HepG2 (cell line): Measurements from ENCODE around the gene SDK1. TPM values are rescaled to one million over a fixed set of nuclear protein-coding genes. Genes with fewer than 3 reads are reported as not detected.

Source experiments
- ATAC-seq: fragments of 200-7000 bp; cut with Tn5 transposase; 3 replicates; pipeline ENCODE4 v1.9.1; 2020; ENCODE audit warnings: mild to moderate bottlenecking, moderate library complexity
- BruUV-seq: library from RNA; stranded (reverse); fragments of 400-500 nt; replicated peaks from 2 replicates; lab custom pipeline; 2021; lab: Mats Ljungman, UMichigan
- CTCF ChIA-PET: fragments of 300-600 bp; formaldehyde crosslinking; extraction: SDS; loops from one replicate; lab custom pipeline; 2021; ENCODE audit warnings: low total read pairs, inconsistent platforms, low intra/inter-chr PET ratio; lab: Yijun Ruan, JAX
- POLR2A ChIA-PET: fragments of 350-600 bp; sonication (Branson Sonifier 250); formaldehyde crosslinking; loops from one replicate; lab custom pipeline; 2020; ENCODE audit warnings: antibody characterized with exemption, inconsistent platforms; lab: Yijun Ruan, JAX
- DNase-seq: peaks from one replicate; pipeline ENCODE4 v3.0.0-alpha.2; 2015; ENCODE audit warnings: low spot score
- FAIRE-seq: peaks from 3 replicates; lab custom pipeline; 2011; peaks lifted over from hg19 to GRCh38; lab: Jason Lieb, UNC
- H2AFZ ChIP-seq: one replicate; pipeline ENCODE4 v1.6.1; 2011; ENCODE audit warnings: low read length, inconsistent platforms
- H3K27ac ChIP-seq: fragments of 300-600 bp; 3 replicates; pipeline ENCODE4 v1.8.0; 2011; ENCODE audit warnings: mixed run types, mild to moderate bottlenecking, mixed read lengths, low read length, inconsistent platforms; ENCODE audit not compliant: insufficient read depth; ENCODE audit errors: extremely low read length
- H3K27me3 ChIP-seq, 2 experiments: fragments of 200-600 bp in 1 of 2; 2 replicates in 1 of 2; 3 replicates in 1 of 2; pipeline versions ENCODE4 v1.6.0 to v1.8.0; 2011; ENCODE audit warnings: low read length in 2 of 2, mild to moderate bottlenecking in 2 of 2, moderate library complexity in 2 of 2, inconsistent platforms in 1 of 2; ENCODE audit not compliant: insufficient read depth in 2 of 2, control insufficient read depth in 1 of 2
- H3K36me3 ChIP-seq, 2 experiments: fragments of 200-600 bp in 1 of 2; replicated peaks in 1 of 2; 2 replicates in 1 of 2; 3 replicates in 1 of 2; pipeline versions ENCODE4 v1.5.1 to v1.8.0; 2011; ENCODE audit warnings: low read length in 2 of 2, inconsistent platforms in 1 of 2; ENCODE audit not compliant: insufficient read depth in 2 of 2, control insufficient read depth in 1 of 2
- H3K4me1 ChIP-seq: 2 replicates; pipeline ENCODE4 v1.5.1; 2012; ENCODE audit warnings: low read length, inconsistent platforms; ENCODE audit not compliant: insufficient read depth
- H3K4me2 ChIP-seq: 2 replicates; pipeline ENCODE4 v1.6.0; 2011; ENCODE audit warnings: low read depth, low read length, inconsistent platforms
- H3K4me3 ChIP-seq, 3 experiments: fragments of 200-600 bp in 1 of 3; sonication (generic), shearing (Covaris generic) in 1 of 3; replicated peaks in 1 of 3; 2 replicates each; pipeline ENCODE4 v1.5.1; 2011 to 2016; ENCODE audit warnings: low read length in 3 of 3, inconsistent platforms in 2 of 3, low read depth in 2 of 3, mild to moderate bottlenecking in 2 of 3, control low read depth in 1 of 3, mixed read lengths in 1 of 3; ENCODE audit not compliant: insufficient read depth in 1 of 3
- H3K79me2 ChIP-seq: one replicate; pipeline ENCODE4 v1.6.1; 2011; ENCODE audit warnings: low read length, inconsistent platforms; ENCODE audit not compliant: insufficient read depth
- H3K9ac ChIP-seq: 2 replicates; pipeline ENCODE4 v1.6.0; 2011; ENCODE audit warnings: mild to moderate bottlenecking, low read depth, low read length, inconsistent platforms; ENCODE audit not compliant: insufficient read depth
- H3K9me3 ChIP-seq: 2 replicates; pipeline ENCODE4 v1.5.1; 2012; ENCODE audit warnings: mild to moderate bottlenecking, low read length
- H4K20me1 ChIP-seq: 2 replicates; pipeline ENCODE4 v1.6.0; 2011; ENCODE audit warnings: inconsistent platforms, mild to moderate bottlenecking, low read length, moderate library complexity; ENCODE audit not compliant: insufficient read depth
- BATF2 ChIP-seq: sonication (generic); formaldehyde crosslinking; IDR thresholded peaks from 2 replicates; pipeline ENCODE4 v1.8.0; 2022; ENCODE audit warnings: mild to moderate bottlenecking, missing genetic modification reagents, moderate library complexity
- CCDC6 ChIP-seq: sonication (generic); formaldehyde crosslinking; IDR thresholded peaks from 2 replicates; pipeline ENCODE4 v1.8.1; 2022; ENCODE audit warnings: mild to moderate bottlenecking, missing genetic modification reagents, moderate library complexity
- CHD2 ChIP-seq: IDR thresholded peaks from 2 replicates; pipeline ENCODE4 v1.6.1; 2011; ENCODE audit warnings: low read depth, low read length, improper control_type of control experiment
- HMGA1 ChIP-seq: sonication (generic); formaldehyde crosslinking; conservative IDR thresholded peaks from 2 replicates; pipeline ENCODE4 v1.4.0; 2020; ENCODE audit warnings: missing genetic modification reagents
- HOXA5 ChIP-seq: sonication (generic); formaldehyde crosslinking; IDR thresholded peaks from 2 replicates; pipeline ENCODE4 v1.4.0; 2020; ENCODE audit warnings: missing genetic modification reagents
- KLF12 ChIP-seq: sonication (generic); formaldehyde crosslinking; IDR thresholded peaks from 2 replicates; pipeline ENCODE4 v1.4.0; 2020; ENCODE audit warnings: missing genetic modification reagents, borderline replicate concordance
- KLF9 ChIP-seq: IDR thresholded peaks from 2 replicates; pipeline ENCODE4 v1.6.1; 2016; ENCODE audit warnings: low read depth
- MTA1 ChIP-seq: sonication (generic); formaldehyde crosslinking; IDR thresholded peaks from 2 replicates; pipeline ENCODE4 v1.4.0; 2020; ENCODE audit warnings: missing genetic modification reagents, mild to moderate bottlenecking, borderline replicate concordance
- PRPF4 ChIP-seq: fragments of 200-400 bp; formaldehyde crosslinking; IDR thresholded peaks from 2 replicates; pipeline ENCODE4 v1.6.1; 2016; ENCODE audit warnings: low read length, low read depth; ENCODE audit not compliant: poor library complexity, severe bottlenecking
- TERF1 ChIP-seq: sonication (generic); formaldehyde crosslinking; IDR thresholded peaks from 2 replicates; pipeline ENCODE4 v1.8.0; 2022; ENCODE audit warnings: mild to moderate bottlenecking, missing genetic modification reagents, moderate library complexity
- ZNF33B ChIP-seq: sonication (generic); formaldehyde crosslinking; IDR thresholded peaks from 2 replicates; pipeline ENCODE4 v1.5.1; 2020; ENCODE audit warnings: mild to moderate bottlenecking, missing genetic modification reagents
- ZNF383 ChIP-seq: sonication (generic); formaldehyde crosslinking; IDR thresholded peaks from 2 replicates; pipeline ENCODE4 v1.4.0; 2020; ENCODE audit warnings: missing genetic modification reagents, mild to moderate bottlenecking, borderline replicate concordance
- ZNF512 ChIP-seq: sonication (generic); formaldehyde crosslinking; IDR thresholded peaks from 2 replicates; pipeline ENCODE4 v1.4.0; 2020; ENCODE audit warnings: mild to moderate bottlenecking, missing genetic modification reagents
- ZNF691 ChIP-seq: sonication (generic); formaldehyde crosslinking; IDR thresholded peaks from 2 replicates; pipeline ENCODE4 v1.4.0; 2020; ENCODE audit warnings: missing genetic modification reagents, low read depth, mild to moderate bottlenecking, borderline replicate concordance
- ZNF770 ChIP-seq: sonication (generic); formaldehyde crosslinking; IDR thresholded peaks from 2 replicates; pipeline ENCODE4 v1.5.0; 2020; ENCODE audit warnings: mild to moderate bottlenecking, missing genetic modification reagents
- ZZZ3 ChIP-seq: sonication (generic); formaldehyde crosslinking; IDR thresholded peaks from 2 replicates; pipeline ENCODE4 v1.4.0; 2020; ENCODE audit warnings: missing genetic modification reagents, mild to moderate bottlenecking, borderline replicate concordance
- WGBS: methylation state at CpG from one replicate; pipeline ENCODE4 v1.1.6; 2017; ENCODE audit warnings: low lambda C conversion rate; 5-methylcytosine and 5-hydroxymethylcytosine counted together
- in situ Hi-C: cut with HindIII; loops from 2 replicates; pipeline ENCODE4 v1.10.0; 2017; ENCODE audit warnings: low pct_unique_long_range_greater_than_20kb; ENCODE audit not compliant: extremely low pct_ligation_motif_present
- intact Hi-C: fragments of 100-400 bp; cut with micrococcal nuclease; formaldehyde crosslinking; loops from one replicate; pipeline ENCODE4 v1.10.0; 2022; ENCODE audit not compliant: unreplicated experiment
- polyA plus RNA-seq, 8 experiments: library from polyadenylated mRNA; depleted of rRNA in 3 of 8; stranded (reverse) in 7 of 8; unstranded in 1 of 8; fragments of >200 nt; fragmentation: Illumina TruSeq in 4 of 8; extraction: Trizol in 4 of 8; gene quantifications; 2 replicates each; pipeline versions ENCODE4 v1.2.1 to v1.2.3, GENCODE V29; 2011 to 2016; ENCODE audit warnings: low read depth in 4 of 8, missing spikeins in 1 of 8, mixed read lengths in 1 of 8; ENCODE audit not compliant: insufficient read depth in 1 of 8
- total RNA-seq, 5 experiments: library from RNA; depleted of rRNA; stranded (reverse); fragments of >200 nt; fragmentation: Illumina TruSeq; extraction: Trizol; gene quantifications; 2 replicates each; pipeline ENCODE4 v1.2.3, GENCODE V29; 2016; ENCODE audit warnings: low read depth in 1 of 5

SDK1 gene
- total and polyA plus RNA-seq, 2 of the 13 experiments (the other 11 are each of a cell fraction or from before 2014, with no cell fraction given) = 0.35 to 2.4 TPM

- no peak overlapping the region for H3K9ac ChIP-seq
- no peak overlapping the region for H3K4me3 ChIP-seq
- H2AFZ ChIP-seq = no peak overlapping the region
- BruUV-seq = no TSS peak
- ATAC-seq (no peak), DNase-seq (no peak), FAIRE-seq (no peak)
- ChIA-PET POLR2A (no interaction called here), CTCF (no interaction called here)
- H3K36me3 ChIP-seq = no peaks in the 10 kb centered on the region
- H3K27ac ChIP-seq = no peak overlapping the region
- H3K79me2 ChIP-seq = no peaks in the 10 kb centered on the region
- 91% methylated on average over 5 of the region's 5 CpGs for WGBS
- H3K4me1 ChIP-seq = peaks cover 52% of the 10 kb centered on the region
- no peaks in the 10 kb centered on the region for H3K9me3 ChIP-seq
- in situ Hi-C loops = no loop called here
- H3K27me3 ChIP-seq = no peaks in the 10 kb centered on the region
- TF ChIP-seq KLF12 = no peak
- TF ChIP-seq KLF9 (CRISPR knock-in tag) = no peak
- TF ChIP-seq ZNF33B (CRISPR knock-in tag) = no peak
- no peak for TF ChIP-seq ZNF512 (CRISPR knock-in tag)
- TF ChIP-seq CCDC6 (CRISPR knock-in tag) = no peak
- no peak for TF ChIP-seq MTA1 (CRISPR knock-in tag)
- TF ChIP-seq PRPF4 = no peak
- no peak for TF ChIP-seq HOXA5 (CRISPR knock-in tag)
- no peak for TF ChIP-seq ZNF383 (CRISPR knock-in tag)
- TF ChIP-seq ZNF770 = no peak
- TF ChIP-seq ZZZ3 (CRISPR knock-in tag) = no peak
- TF ChIP-seq ZNF691 = no peak
- TF ChIP-seq CHD2 = no peak
- no peak for TF ChIP-seq BATF2
- TF ChIP-seq TERF1 = no peak
- TF ChIP-seq HMGA1 = no peak
- H3K4me2 ChIP-seq = no peak overlapping the region
- intact Hi-C loops = loop anchor here (10.0 kb wide), 1 partner anchor 236 kb away; no protein-coding TSS in a partner anchor
- H4K20me1 ChIP-seq = no peaks in the 10 kb centered on the region
Measured at GRCh38 chr7:4238861-4239260, 937.8 kb downstream of the SDK1 start.
